A549 (cell line): Measurements from ENCODE around the gene GRAPL.
"Not testable (repeated sequence)": the region's sequence is repeated elsewhere in the genome, so short reads cannot be mapped to it uniquely, and the experiment has no call there.

Experiments used
- BHLHE40 ChIP-seq: IDR thresholded peaks from 2 replicates; pipeline ENCODE4 v1.6.1; 2012; ENCODE audit warnings: low read depth, low read length, inconsistent platforms
- CTCF ChIP-seq: fragments of >200 bp; sonication (Bioruptor Twin); formaldehyde crosslinking; IDR thresholded peaks from 3 replicates; pipeline ENCODE4 v1.5.1; 2016
- ELK1 ChIP-seq: fragments of 150-350 bp; IDR thresholded peaks from 2 replicates; pipeline ENCODE4 v1.6.1; 2014; ENCODE audit warnings: low read depth, mild to moderate bottlenecking, low read length
- EP300 ChIP-seq, 2 experiments: fragments of >200 bp; sonication (Bioruptor Twin); formaldehyde crosslinking; IDR thresholded peaks; 2 replicates in 1 of 2; 3 replicates in 1 of 2; pipeline ENCODE4 v1.6.1; 2016 to 2017
- JUN ChIP-seq, 2 experiments: fragments of >200 bp; sonication (Bioruptor Twin); formaldehyde crosslinking; IDR thresholded peaks; 2 replicates in 1 of 2; 3 replicates in 1 of 2; pipeline ENCODE4 v1.6.1; 2016 to 2017
- MAX ChIP-seq: IDR thresholded peaks from 2 replicates; pipeline ENCODE4 v1.6.1; 2012
- MAZ ChIP-seq: fragments of 150-350 bp; IDR thresholded peaks from 2 replicates; pipeline ENCODE4 v1.6.1; 2014; ENCODE audit warnings: antibody characterized with exemption, low read depth, low read length, borderline replicate concordance
- NR3C1 ChIP-seq: fragments of >200 bp; sonication (Bioruptor Twin); formaldehyde crosslinking; IDR thresholded peaks from 3 replicates; pipeline ENCODE4 v1.6.1; 2017
- POLR2A ChIP-seq: IDR thresholded peaks from 2 replicates; pipeline ENCODE4 v1.6.1; 2012; ENCODE audit warnings: mild to moderate bottlenecking, low read length
- POLR2AphosphoS2 ChIP-seq: conservative IDR thresholded peaks from 2 replicates; pipeline ENCODE4 v1.6.1; 2012; ENCODE audit warnings: low read length, improper control_type of control experiment, inconsistent platforms

GRCh38 chr17:19133793-19134192 lies 6.4 kb downstream of the GRAPL start:
- TF ChIP-seq ELK1; NR3C1; BHLHE40; EP300 (IDR thresholded peaks at IDR 0.05); CTCF; JUN (IDR thresholded peaks at IDR 0.05); POLR2A; POLR2AphosphoS2; MAX; MAZ: not testable (repeated sequence)
